HG02970 (cell line): ENCODE data around the gene HSD17B1.
A peak's percentile ranks its signal among the peaks of the same experiment; 100 is the strongest.
"Not testable (repeated sequence)": the region's sequence is repeated elsewhere in the genome, so short reads cannot be mapped to it uniquely, and the experiment has no call there.

ENCODE experiments used
- ATAC-seq: cut with Tn5 transposase; IDR thresholded peaks from one replicate; pipeline ENCODE4 v1.9.1; 2021; ENCODE audit warnings: mild to moderate bottlenecking, moderate library complexity, moderate number of reproducible peaks; ENCODE audit not compliant: unreplicated experiment, low FRiP score

Gene HSD17B1

GRCh38 chr17:42522798-42523278 is 29.9 kb upstream of the HSD17B1 start:
- ATAC-seq: no peak

GRCh38 chr17:42525221-42525620 is 27.5 kb upstream of the HSD17B1 start:
- no peak for ATAC-seq

DNA sequence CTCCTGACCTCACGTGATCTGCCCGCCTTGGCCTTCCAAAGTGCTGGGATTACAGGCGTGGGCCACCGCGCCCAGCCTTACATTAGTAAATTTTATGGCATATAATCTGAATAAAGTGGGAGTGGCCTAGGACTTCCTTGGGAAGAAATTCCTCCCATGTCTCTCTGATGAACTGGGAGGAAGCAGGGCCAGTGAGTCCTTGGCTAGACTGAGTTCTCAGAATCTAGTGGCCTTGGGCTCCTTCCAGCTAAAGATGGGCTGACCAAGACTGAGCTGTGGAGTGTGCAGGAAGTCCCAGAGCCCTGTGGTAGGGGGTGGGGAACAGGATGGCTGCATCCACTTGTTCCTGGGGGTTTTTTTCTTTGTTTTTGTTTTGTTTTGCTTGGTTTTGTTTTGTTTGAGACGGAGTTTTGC is 26.7 kb upstream of the HSD17B1 start:
- ATAC-seq: no peak

GRCh38 chr17:42527932-42528331 is 24.8 kb upstream of the HSD17B1 start:
- no peak for ATAC-seq

- ATAC-seq: no peak
Observed at GRCh38 chr17:42529061-42529460, 23.7 kb upstream of the HSD17B1 start.

- no peak for ATAC-seq
Observed at GRCh38 chr17:42530952-42531454, 21.7 kb upstream of the HSD17B1 start.

- no peak for ATAC-seq
Observed at GRCh38 chr17:42531455-42532354, 21.0 kb upstream of the HSD17B1 start.

GRCh38 chr17:42535155-42536047 is 17.3 kb upstream of the HSD17B1 start:
- no peak for ATAC-seq

- ATAC-seq: peak; percentile 83
Observed at GRCh38 chr17:42536048-42536371, 16.7 kb upstream of the HSD17B1 start, which contains the start of gene NAGLU. Gene NAGLU (plus strand): TSS chr17:42536241. CDS start chr17:42536273, 32 bp downstream.

DNA sequence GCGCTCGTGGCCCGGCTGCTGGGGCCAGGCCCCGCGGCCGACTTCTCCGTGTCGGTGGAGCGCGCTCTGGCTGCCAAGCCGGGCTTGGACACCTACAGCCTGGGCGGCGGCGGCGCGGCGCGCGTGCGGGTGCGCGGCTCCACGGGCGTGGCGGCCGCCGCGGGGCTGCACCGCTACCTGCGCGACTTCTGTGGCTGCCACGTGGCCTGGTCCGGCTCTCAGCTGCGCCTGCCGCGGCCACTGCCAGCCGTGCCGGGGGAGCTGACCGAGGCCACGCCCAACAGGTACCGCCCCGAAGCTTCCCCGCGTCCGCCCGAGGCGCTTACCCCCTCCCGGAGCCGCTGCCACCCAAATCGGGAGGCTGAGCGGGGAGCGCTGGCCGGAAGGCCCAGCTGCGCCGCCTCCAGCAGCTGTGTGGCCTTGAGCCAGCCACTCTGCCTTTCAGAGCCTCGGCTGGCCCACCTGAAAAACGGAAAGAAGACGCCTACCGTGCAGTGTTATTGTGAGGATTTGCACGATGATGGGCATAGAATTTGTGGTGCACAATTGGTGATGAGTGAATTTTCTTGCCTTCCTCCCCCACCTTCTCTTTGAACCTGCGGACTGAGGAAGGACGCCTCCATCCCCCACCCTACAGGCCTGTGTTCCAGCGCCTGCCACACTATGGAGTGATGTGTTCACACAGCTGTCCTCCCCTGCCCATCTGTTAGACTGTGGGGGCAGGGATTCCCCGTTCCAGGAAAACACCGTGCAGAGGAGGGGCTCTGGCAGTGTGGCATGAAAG is 16.2 kb upstream of the HSD17B1 start:
- peak; percentile 50 for ATAC-seq

GRCh38 chr17:42537156-42537805 is 15.4 kb upstream of the HSD17B1 start:
- no peak for ATAC-seq

DNA sequence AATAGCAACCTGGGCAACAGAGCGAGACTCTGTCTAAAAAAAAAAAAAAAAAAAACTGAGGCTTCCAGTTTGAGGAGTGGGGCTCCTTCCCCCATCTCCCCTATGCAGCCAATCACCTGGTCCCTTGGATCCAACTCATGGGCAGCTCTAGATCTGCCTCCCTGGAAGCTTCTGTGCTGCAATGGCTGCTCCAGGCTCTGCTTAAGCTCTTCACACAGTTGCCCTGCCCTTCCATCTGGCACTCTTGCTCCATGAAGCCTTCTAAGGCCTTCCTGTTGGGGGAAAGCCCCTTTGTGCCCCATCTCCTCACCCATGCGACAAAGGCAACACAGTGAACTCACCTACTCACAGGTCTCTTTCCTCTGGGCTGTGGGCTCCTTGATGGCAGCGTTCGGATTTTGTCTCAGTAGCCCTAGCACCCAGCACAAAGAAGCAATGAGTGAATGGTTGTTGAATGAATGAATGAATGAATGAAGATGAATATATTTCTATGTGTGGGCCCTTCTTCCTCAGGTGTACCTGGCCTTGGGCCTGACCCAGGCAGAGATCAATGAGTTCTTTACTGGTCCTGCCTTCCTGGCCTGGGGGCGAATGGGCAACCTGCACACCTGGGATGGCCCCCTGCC is 14.8 kb upstream of the HSD17B1 start:
- ATAC-seq: no peak

- no peak for ATAC-seq
Observed at GRCh38 chr17:42538482-42538881, 14.2 kb upstream of the HSD17B1 start.

- not testable (repeated sequence) for ATAC-seq
Observed at GRCh38 chr17:42540558-42540957, 12.2 kb upstream of the HSD17B1 start.

GRCh38 chr17:42541041-42541833 is 11.5 kb upstream of the HSD17B1 start:
- ATAC-seq: no peak

GRCh38 chr17:42543190-42544079 is 9.3 kb upstream of the HSD17B1 start:
- ATAC-seq: no peak

- no peak for ATAC-seq
Observed at GRCh38 chr17:42544874-42545283, 7.8 kb upstream of the HSD17B1 start.
